GM19328 (cell line): Measurements from ENCODE around the gene MYO15A.
"Not testable (repeated sequence)": the region's sequence is repeated elsewhere in the genome, so short reads cannot be mapped to it uniquely, and the experiment has no call there.

ENCODE experiments used
- ATAC-seq: cut with Tn5 transposase; IDR thresholded peaks from one replicate; pipeline ENCODE4 v1.9.1; 2021; ENCODE audit warnings: mild to moderate bottlenecking, moderate library complexity; ENCODE audit not compliant: unreplicated experiment

MYO15A gene

DNA sequence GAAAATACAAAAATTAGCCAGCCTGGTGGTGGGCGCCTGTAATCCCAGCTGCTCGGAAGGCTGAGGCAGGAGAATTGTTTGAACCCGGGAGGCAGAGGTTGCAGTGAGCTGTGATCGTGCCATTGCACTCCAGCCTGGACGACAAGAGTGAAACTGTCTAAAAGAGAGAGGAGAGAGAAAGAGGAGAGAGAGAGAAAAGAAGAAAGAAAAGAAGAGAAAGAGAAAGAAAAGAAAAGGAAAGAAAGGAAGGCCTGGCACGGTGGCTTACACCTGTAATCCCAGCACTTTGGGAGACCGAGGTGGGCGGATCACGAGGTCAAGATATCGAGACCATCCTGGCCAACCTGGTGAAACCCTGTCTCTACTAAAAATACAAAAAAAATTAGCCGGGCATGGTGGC lies 108.3 kb downstream of the MYO15A start:
- ATAC-seq = not testable (repeated sequence)

DNA sequence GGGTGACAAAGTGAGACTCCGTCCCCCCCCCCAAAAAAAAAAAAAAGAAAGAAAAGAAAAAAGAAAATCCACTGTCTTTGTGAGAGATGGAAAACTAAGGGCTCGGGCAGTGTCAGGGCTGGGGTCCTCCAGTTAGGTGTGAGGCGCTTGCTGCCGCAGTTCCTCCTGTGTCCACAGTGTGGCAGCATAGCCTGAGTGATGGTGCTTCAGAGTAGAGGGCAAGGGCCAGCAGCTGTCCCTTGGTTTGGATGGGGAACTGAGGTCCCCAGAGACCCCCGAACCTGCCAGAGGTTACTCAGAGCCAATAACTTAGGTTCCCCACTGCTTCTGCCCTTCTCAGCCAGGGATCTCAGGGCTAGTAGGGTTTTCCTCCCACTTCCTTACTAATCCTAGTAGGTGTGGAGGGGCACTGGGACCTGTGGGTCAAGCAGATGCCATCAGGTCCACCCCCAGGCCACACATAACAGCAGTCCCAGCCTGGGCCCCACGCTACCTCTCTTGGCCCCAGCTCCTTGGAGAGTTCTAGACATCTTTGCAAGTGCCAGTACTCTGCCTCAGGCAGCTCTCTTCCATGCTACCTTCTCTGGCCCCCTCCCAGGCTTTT lies 109.0 kb downstream of the MYO15A start:
- ATAC-seq = no peak

DNA sequence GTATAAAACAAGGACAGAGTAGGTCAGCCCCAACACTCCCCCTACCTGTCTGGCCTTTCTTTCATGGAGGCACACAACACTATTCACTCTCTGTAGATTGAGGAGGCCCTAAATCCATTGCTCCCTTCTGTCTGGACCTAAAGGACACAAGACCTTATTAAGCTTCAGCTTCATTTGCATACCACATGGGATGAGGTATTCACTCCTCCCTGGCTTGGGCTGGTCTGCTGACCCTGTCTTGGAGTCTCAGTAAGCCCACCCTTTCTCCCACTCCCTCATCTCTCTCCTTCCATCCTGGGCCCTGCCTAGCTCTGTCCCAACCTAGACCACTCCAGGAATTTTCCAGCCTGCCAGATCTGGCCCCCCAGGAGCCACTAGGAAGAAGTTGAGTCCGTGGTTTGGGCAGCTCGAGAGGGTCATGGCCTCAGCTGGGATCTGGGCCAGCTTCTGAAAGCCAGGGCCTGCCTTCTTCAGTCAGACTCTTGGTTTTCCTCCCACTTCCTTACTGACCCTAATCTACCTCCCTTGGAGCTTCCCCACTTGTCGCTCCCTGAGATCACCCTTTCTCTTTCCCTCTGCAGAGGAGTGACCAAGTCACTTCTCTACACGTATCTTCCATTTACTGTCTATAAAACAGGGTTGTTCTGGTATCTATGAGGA lies 110.3 kb downstream of the MYO15A start:
- no peak for ATAC-seq

DNA sequence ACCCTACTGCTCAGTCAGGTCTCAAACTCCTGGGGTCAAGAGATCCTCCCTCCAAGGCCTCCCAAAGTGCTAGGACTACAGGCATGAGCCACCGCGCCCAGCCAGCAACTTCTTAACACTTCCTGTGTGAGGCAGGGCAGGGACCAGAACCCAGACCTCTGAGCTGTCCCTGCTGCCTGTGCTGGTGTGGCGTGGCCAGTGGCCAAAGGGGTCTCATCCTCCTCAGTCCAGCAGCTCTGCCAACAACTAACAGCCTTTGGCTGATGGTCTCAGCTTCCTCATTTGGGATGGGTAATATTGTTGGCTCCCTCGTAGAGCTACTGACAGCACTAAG lies 115.5 kb downstream of the MYO15A start:
- no peak for ATAC-seq

DNA sequence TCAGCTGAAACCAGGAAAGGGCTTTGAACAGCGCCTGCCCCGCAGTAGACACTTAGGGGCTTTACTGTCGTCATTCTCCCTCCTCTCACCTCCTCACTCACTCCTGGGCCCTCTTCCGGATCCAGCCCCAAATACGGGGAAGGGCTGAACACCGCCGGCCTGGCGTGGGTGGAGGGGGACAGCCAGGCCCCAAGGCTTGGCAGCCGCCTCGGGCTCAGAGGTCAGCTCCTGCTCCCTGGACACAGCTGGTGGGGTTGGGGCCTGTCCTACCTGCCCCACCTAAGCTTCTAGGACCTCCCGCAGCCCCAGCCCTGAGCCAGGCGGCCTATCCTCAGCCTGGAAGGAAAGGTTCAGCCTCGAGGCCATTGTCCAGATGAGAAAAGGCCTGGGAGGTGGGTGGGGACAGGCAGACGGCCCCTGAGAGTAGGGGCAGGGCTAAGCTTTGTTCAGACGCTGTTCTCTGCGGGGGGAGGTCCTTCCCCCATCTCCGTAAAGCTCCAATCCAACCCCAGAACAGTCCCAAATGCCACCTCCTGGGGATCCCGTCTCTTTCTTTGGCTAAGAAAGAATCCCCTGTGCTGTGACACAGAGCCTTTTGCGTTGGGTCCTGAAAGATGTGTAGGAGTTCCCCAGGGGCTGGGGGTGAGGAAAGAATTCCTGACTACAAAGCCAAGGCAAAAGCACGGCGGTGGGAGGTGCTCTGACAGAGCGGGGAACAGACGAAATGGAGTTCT lies 116.0 kb downstream of the MYO15A start:
- no peak for ATAC-seq

DNA sequence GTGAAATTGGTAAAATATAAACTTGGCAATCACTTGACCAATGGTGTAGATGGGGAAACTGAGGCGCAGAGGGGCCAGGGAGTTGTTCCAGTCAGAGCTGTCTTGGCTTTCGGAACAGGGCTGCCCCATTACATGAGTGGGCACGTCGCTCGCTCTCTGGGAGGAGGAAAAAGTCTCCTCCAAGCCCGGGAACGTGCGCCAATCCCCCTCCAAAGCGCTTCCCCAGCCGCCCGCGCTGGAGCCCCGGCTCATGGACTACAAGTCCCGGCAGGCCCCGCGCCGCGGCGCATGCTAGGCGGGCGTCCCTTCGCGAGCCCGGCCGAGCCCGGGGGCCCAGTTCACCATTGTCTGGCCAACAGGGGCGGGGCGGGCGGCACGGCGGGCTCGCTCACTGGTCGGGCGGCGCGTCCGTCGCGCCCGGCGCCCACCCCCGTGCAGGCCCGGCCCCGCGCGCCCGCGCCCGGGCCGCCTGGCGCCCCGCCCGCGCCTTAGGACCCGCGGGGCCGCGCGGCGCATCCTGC lies 116.6 kb downstream of the MYO15A start, which contains the start of gene LLGL1:
TSS of gene LLGL1 (plus strand) at position 515 of the 521 bp plus-strand sequence. CDS start 48 bp downstream, outside the sequence.
- ATAC-seq = peak; percentile 88

DNA sequence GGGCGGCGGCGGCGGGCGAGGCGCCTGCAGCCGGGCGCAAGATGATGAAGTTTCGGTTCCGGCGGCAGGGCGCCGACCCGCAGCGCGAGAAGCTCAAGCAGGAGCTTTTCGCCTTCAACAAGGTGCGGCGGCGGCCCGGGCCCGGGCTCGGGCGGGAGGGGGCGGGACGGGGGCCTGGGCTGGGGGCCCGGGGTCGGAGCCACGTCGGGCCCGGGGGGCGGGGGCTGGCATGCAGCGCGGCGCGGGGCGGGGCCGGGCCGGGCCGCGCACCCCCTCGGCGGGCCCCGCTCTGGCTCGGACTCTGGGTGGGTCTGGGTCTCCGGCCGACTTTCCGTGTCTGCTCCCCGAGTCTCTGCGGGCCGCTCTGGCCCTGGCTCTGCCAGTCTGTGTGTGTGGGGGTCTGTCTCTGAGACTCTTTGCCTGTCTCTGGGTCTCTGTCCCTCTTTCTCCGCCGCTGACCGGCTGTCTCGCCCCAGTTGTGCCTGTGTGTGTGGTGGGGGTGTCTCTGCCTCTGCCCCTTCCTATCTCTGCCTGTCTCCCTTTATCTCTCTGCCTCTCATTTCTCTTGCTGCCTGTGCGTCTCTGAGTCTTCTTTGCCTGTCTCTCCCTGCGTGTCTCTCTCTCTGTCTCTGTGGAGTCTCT lies 117.2 kb downstream of the MYO15A start:
- no peak for ATAC-seq

DNA sequence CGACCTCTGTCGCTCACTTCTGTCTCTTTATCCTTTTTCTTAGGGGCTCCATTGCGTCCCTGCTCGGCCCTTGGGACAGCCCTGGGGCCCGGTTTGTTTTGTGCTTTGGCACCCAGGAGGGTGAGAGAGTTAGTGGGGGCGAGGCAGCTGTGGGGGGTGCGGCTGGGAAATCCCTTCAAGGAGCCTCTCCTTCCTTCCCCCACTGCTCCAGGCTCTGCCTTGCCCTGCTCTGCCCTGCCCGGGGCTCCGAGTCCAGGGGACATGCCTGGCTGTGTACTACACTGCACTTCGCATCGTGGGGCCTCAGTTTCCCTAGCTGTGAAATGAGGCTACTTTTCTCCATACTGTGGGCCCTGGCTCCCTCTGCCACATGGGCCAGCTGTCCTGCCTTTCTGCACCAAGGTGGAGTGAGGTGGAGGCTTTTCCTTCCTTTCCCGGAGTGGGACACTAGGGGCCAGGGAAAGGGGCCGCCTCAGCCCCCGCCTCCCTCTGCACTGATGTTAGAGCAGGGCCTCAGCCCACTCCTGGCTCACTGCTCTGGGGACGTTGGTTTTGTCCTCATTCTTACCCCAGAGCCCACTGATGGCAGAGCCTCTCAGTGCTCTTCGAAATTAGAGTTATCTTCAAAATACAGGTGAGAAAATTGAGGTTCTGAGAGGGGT lies 117.9 kb downstream of the MYO15A start:
- no peak for ATAC-seq

DNA sequence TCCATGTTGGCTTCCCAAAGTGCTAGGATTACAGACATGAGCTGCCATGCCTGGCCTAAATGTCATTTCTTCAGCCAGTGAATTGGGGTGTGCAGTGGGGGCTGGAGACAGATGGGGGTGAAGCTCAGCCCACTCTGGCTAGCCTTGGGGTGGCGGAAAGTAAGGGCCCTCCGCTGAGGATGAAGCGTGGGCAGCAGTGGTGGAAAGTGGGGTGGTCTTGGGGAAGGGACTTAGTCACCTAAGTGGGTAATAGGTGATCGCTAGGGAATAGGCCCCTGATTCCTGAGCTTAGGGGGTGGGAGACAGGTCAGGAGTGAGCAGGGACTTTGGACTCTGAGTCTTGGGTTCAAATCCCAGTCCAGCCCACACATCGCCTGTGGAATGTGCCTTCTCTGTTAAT lies 119.1 kb downstream of the MYO15A start:
- ATAC-seq = no peak

DNA sequence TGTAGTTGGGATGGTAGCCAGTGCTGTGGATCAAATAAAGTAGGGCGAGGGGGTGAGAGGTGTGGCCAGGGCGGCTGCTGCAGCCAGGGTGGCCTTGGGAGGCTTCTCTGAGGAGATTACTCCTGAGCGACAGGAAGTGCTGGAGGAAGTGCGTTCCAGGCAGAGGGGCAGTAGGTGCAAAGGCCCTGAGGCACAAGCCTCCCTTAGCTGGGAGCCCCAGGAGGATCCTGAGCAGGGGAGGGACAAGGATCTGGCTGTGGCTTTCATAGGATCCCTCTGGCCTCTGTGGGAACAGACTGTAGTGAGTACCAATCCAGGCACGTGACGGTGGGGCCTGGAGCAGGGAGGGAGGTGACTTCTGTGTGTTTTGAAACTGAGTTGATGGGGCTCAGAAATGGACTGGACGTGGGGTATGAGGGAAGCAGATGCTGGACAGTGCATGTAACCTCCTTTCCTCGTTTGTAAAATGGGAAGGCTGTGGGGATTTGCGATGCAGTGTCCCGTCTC lies 119.7 kb downstream of the MYO15A start:
- no peak for ATAC-seq

DNA sequence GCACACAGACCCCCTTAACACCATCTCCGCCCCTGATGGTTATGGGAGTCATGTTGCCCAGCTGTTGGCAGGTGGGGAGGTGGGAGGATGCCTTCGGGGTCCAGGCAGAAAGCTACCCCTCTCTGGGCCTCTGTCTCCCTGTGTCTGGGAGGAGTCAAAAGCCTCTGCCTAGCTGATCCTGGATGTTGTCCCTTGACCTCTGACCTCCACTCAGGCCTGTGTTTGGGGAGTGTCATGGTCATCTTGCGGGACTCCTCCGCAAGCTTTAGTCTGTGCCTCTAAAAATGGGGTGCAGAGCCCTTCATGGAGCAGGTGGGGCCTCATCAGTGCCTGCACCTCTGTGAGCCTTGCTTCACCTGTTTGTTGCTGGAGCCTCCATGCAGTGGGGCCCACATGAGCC lies 120.7 kb downstream of the MYO15A start:
- no peak for ATAC-seq
